A673 (cell line): ENCODE data around the gene ARHGAP22.

Experiments
- CTCF ChIP-seq: fragments of 300-800, 200-600 bp; sonication (generic); conservative IDR thresholded peaks from 2 replicates; pipeline ENCODE4 v1.5.1; 2017; ENCODE audit warnings: low read depth, mild to moderate bottlenecking, antibody characterized with exemption, low read length, moderate library complexity, mixed read lengths
- EZH2 ChIP-seq: fragments of 200-600 bp; sonication (generic); IDR thresholded peaks from 2 replicates; pipeline ENCODE4 v1.6.1; 2017; ENCODE audit warnings: borderline replicate concordance, low read depth, mild to moderate bottlenecking, mixed read lengths, antibody characterized with exemption, low read length; ENCODE audit not compliant: poor library complexity, severe bottlenecking

GRCh38 chr10:48514255-48514654 is 90.6 kb downstream of the ARHGAP22 start:
- TF ChIP-seq EZH2 (no peak), CTCF (no peak)
